Thyroid gland (tissue), 4 donors: Measurements from ENCODE around the gene OTUB1. TPM values are rescaled to one million over a fixed set of nuclear protein-coding genes. Genes with fewer than 3 reads are reported as not detected.

Source experiments
- DNase-seq, 2 donors: peaks; one replicate each; pipeline ENCODE4 v3.0.0-alpha.2; 2019
- H3K27ac ChIP-seq, 3 donors: fragments of 200-600 bp; sonication (generic); 1 replicate in 2 of 3; 2 replicates in 1 of 3; pipeline ENCODE4 v1.5.1; 2016 to 2019; ENCODE audit warnings: mild to moderate bottlenecking in 1 of 3, moderate library complexity in 1 of 3
- H3K27me3 ChIP-seq: fragments of 200-600 bp; sonication (generic); one replicate; pipeline ENCODE4 v1.5.1; 2019
- H3K36me3 ChIP-seq, 2 donors: fragments of 200-600 bp; sonication (generic); one replicate each; pipeline ENCODE4 v1.5.1; 2016 to 2019
- H3K4me1 ChIP-seq, 2 donors: fragments of 200-600 bp; sonication (generic); one replicate each; pipeline ENCODE4 v1.5.1; 2017 to 2019
- H3K4me3 ChIP-seq, 3 donors: fragments of 200-600 bp; sonication (generic); replicated peaks in 1 of 3; 1 replicate in 2 of 3; 2 replicates in 1 of 3; pipeline ENCODE4 v1.5.1; 2016; ENCODE audit warnings: mild to moderate bottlenecking in 1 of 3
- H3K9me3 ChIP-seq: fragments of 200-600 bp; sonication (generic); one replicate; pipeline ENCODE4 v1.5.1; 2017
- POLR2A ChIP-seq, 2 donors: fragments of 450-650 bp; IDR thresholded peaks; one replicate each; pipeline ENCODE4 v1.6.1; 2017; ENCODE audit warnings: antibody characterized with exemption in 2 of 2, mild to moderate bottlenecking in 2 of 2, moderate library complexity in 1 of 2
- WGBS, 2 donors: methylation state at CpG; one replicate each; pipeline ENCODE4 v1.1.5; 2017; 5-methylcytosine and 5-hydroxymethylcytosine counted together
- intact Hi-C: fragments of 100-400 bp; cut with DNase I; formaldehyde crosslinking; loops from one replicate; pipeline ENCODE4 v1.15.1; 2023
- total RNA-seq, 4 donors: library from RNA; depleted of rRNA; stranded (reverse); fragments of >200 nt; gene quantifications; one replicate each; pipeline ENCODE4 v1.2.3, GENCODE V29; 2016
- TF ChIP-seq, protein P1 (sequence below), 6 experiments: fragments of 200-600 bp in 3 of 6; fragments of 450-650 bp in 3 of 6; sonication (generic) in 3 of 6; IDR thresholded peaks; one replicate each; pipeline ENCODE4 v1.5.1; 2016 to 2019; ENCODE audit warnings: antibody characterized with exemption in 6 of 6, mild to moderate bottlenecking in 2 of 6, inconsistent platforms in 1 of 6, moderate library complexity in 1 of 6

Gene OTUB1
- total RNA-seq, 4 donors from 2014 or later, result 62.3 to 130 (median 76.1) TPM

DNA sequence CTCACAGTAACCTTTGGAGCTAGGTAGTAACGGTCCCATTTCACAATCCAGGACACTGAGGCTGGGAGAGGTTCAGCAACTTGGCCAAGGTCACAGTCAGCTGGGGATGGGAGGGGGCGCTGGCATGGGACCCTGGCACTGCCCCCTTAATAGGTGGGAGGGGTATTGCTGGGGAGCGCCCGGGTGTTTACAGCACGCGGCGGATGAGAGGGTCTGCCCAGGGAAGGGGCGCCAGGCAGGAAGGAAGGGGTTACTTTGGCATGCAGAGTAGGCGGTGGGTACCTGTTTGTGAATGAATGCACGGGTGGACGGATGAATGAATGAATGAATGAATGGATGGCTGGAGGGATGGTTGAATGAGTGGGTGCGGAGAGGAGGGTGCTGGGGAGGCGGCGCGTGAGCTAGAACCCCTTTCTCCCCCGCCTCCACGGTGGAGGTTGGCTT, 48.9 kb downstream of the OTUB1 start:
- peaks cover 16 to 32% of the 10 kb centered on the region in 2 donors for H3K4me1 ChIP-seq
- WGBS, 2 donors, result 22 to 27% methylated on average over 15 to 17 of the region's 17 CpGs
- TF ChIP-seq, protein P1, sequence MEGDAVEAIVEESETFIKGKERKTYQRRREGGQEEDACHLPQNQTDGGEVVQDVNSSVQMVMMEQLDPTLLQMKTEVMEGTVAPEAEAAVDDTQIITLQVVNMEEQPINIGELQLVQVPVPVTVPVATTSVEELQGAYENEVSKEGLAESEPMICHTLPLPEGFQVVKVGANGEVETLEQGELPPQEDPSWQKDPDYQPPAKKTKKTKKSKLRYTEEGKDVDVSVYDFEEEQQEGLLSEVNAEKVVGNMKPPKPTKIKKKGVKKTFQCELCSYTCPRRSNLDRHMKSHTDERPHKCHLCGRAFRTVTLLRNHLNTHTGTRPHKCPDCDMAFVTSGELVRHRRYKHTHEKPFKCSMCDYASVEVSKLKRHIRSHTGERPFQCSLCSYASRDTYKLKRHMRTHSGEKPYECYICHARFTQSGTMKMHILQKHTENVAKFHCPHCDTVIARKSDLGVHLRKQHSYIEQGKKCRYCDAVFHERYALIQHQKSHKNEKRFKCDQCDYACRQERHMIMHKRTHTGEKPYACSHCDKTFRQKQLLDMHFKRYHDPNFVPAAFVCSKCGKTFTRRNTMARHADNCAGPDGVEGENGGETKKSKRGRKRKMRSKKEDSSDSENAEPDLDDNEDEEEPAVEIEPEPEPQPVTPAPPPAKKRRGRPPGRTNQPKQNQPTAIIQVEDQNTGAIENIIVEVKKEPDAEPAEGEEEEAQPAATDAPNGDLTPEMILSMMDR (IDR thresholded peaks at IDR 0.05), result no peak
- TF ChIP-seq POLR2A (IDR thresholded peaks at IDR 0.05), result no peak
- no peak overlapping the region for H3K4me3 ChIP-seq
- no peaks in the 10 kb centered on the region for H3K36me3 ChIP-seq
- no peak overlapping the region for H3K27ac ChIP-seq
- intact Hi-C loops, result no loop called here
- DNase-seq, result no peak
- H3K9me3 ChIP-seq, result no peaks in the 10 kb centered on the region
- no peaks in the 10 kb centered on the region for H3K27me3 ChIP-seq

GRCh38 chr11:64035576-64035975, 49.3 kb downstream of the OTUB1 start, which contains the start of gene FLRT1:
TSS of gene FLRT1 (plus strand) at chr11:64035931. CDS start at chr11:64116268, 80,337 bp downstream.
- no peaks in the 10 kb centered on the region for H3K36me3 ChIP-seq
- H3K4me3 ChIP-seq, result peak within 1 kb of the TSS; percentile 20 to 48 (median 32)
- peak within 1 kb of the TSS; percentile 51 to 82 (median 58) for H3K27ac ChIP-seq
- TF ChIP-seq POLR2A (IDR thresholded peaks at IDR 0.05), result no peak
- TF ChIP-seq, protein P1 (IDR thresholded peaks at IDR 0.05), result no peak
- intact Hi-C loops, result no loop called here
- 5 to 10% methylated on average over 2 to 7 of the region's 64 CpGs for WGBS, 2 donors
- H3K9me3 ChIP-seq, result no peaks in the 10 kb centered on the region
- DNase-seq, result peak in 1 of 2 donors; percentile 17
- H3K4me1 ChIP-seq, result peaks cover 12 to 32% of the 10 kb centered on the region in 2 donors
- H3K27me3 ChIP-seq, result no peaks in the 10 kb centered on the region

GRCh38 chr11:64036087-64037026, 50.1 kb downstream of the OTUB1 start:
- Histone ChIP-seq H3K9me3 (no peaks in the 10 kb centered on the region), H3K27ac (peak overlapping the region; percentile 51 to 82 (median 58)), H3K4me1 (peaks cover 5 to 29% of the 10 kb centered on the region in 2 donors), H3K4me3 (peak overlapping the region; percentile 20 to 48 (median 32)), H3K27me3 (no peaks in the 10 kb centered on the region), H3K36me3 (no peaks in the 10 kb centered on the region)
- intact Hi-C loops, result no loop called here
- peak; percentile 76 to 80 for DNase-seq
- peak in 1 of 2 donors; percentile 50 for TF ChIP-seq POLR2A (IDR thresholded peaks at IDR 0.05)
- TF ChIP-seq, protein P1 (IDR thresholded peaks at IDR 0.05), result peak in 2 of 6 experiments; percentile 6 to 7
- WGBS, 2 donors, result 2% methylated on average over 24 of the region's 85 CpGs; no CpG with 5 or more reads in 1 of the 2 donors

DNA sequence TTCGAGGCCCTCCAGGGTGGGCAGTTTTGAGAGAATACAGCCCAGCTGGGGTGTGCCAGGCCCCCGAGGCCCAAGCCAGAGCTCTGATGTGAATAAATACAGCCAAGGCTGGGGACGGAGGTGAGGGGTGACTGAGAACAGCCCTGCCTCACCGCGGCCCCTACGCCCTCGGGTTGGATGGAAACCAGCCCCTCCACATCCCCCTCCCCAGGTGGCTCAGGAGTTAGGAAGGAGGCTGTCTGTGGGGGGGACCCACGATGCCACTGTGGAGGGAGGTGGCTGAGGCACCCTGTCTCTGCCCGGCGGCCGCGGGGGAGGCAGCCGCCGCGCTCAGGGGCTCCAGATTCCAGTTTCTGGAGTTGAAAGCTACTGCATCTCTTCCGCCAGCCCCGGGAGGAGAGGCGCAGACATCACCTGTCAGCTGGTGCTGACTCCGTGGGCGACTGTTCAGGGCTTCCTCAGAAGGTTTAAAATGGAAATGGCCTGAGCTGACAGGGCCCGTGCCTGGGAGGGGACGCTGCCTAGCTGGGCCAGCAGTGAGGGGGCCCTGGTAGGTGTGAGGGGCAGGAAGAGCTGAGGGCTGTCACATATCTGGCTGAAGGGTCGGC, 50.9 kb downstream of the OTUB1 start:
- DNase-seq, result peak; percentile 32 to 45
- 55 to 56% methylated on average over 10 to 14 of the region's 23 CpGs for WGBS, 2 donors
- peak overlapping the region; percentile 51 to 82 (median 58) for H3K27ac ChIP-seq
- peaks cover 5 to 22% of the 10 kb centered on the region in 2 donors for H3K4me1 ChIP-seq
- intact Hi-C loops, result no loop called here
- TF ChIP-seq, protein P1 (IDR thresholded peaks at IDR 0.05), result no peak
- TF ChIP-seq POLR2A (IDR thresholded peaks at IDR 0.05), result no peak
- no peaks in the 10 kb centered on the region for H3K27me3 ChIP-seq
- H3K9me3 ChIP-seq, result no peaks in the 10 kb centered on the region
- no peaks in the 10 kb centered on the region for H3K36me3 ChIP-seq
- H3K4me3 ChIP-seq, result no peak overlapping the region
